ENCODE data around the gene NTN4.

The NTN4 gene

GRCh38 chr12:95718772-95719171 lies 71.8 kb downstream of the NTN4 start (continued):
- no peak for TF ChIP-seq ZC3H10 (CRISPR knock-in tag; IDR thresholded peaks at IDR 0.05)

- no peak for ATAC-seq
- 0 out of 2 replicates have a peak, but pooled peaks have one; percentile 56 for TF ChIP-seq TSHZ2 (CRISPR knock-in tag; IDR thresholded peaks at IDR 0.05)
- TF ChIP-seq ISL1 (CRISPR knock-in tag; IDR thresholded peaks at IDR 0.05): peak; percentile 13; the same call in 1 of the 2 replicates
- no peak for TF ChIP-seq RARB (CRISPR knock-in tag; IDR thresholded peaks at IDR 0.05)
Measured at GRCh38 chr12:95718006-95718431, 72.5 kb downstream of the NTN4 start.

GRCh38 chr12:95717316-95717928 lies 73.1 kb downstream of the NTN4 start:
- TF ChIP-seq TOX (CRISPR knock-in tag; IDR thresholded peaks at IDR 0.05; ENCODE audit: borderline replicate concordance) (no peak), CSRNP3 (CRISPR knock-in tag; IDR thresholded peaks at IDR 0.05) (no peak)
- ATAC-seq: no peak

- TF ChIP-seq ZNF70 (CRISPR knock-in tag; IDR thresholded peaks at IDR 0.05) (no peak), PATZ1 (CRISPR knock-in tag; IDR thresholded peaks at IDR 0.05; ENCODE audit: borderline replicate concordance) (no peak), ZFP30 (CRISPR knock-in tag; IDR thresholded peaks at IDR 0.05) (no peak), CSDC2 (CRISPR knock-in tag; IDR thresholded peaks at IDR 0.05) (no peak), BACH2 (CRISPR knock-in tag; IDR thresholded peaks at IDR 0.05; ENCODE audit: borderline replicate concordance) (no peak)
- no peak for ATAC-seq
Measured at GRCh38 chr12:95715177-95715576, 75.4 kb downstream of the NTN4 start.

- no peak for ATAC-seq
- TF ChIP-seq SNAI2 (CRISPR knock-in tag; IDR thresholded peaks at IDR 0.05) (no peak), PATZ1 (CRISPR knock-in tag; IDR thresholded peaks at IDR 0.05; ENCODE audit: borderline replicate concordance) (no peak), TOX (CRISPR knock-in tag; IDR thresholded peaks at IDR 0.05; ENCODE audit: borderline replicate concordance) (no peak), TCF4 (CRISPR knock-in tag; IDR thresholded peaks at IDR 0.05; ENCODE audit: borderline replicate concordance) (no peak), ESRRG (CRISPR knock-in tag; IDR thresholded peaks at IDR 0.05) (no peak), CREB5 (CRISPR knock-in tag; IDR thresholded peaks at IDR 0.05; ENCODE audit: low read depth) (no peak), ZFP30 (CRISPR knock-in tag; IDR thresholded peaks at IDR 0.05) (no peak), ZFP3 (CRISPR knock-in tag; IDR thresholded peaks at IDR 0.05) (no peak), PPARA (CRISPR knock-in tag; IDR thresholded peaks at IDR 0.05; ENCODE audit: borderline replicate concordance) (no peak), ARNTL (CRISPR knock-in tag; IDR thresholded peaks at IDR 0.05; ENCODE audit: borderline replicate concordance, low read depth) (no peak), CSRNP3 (CRISPR knock-in tag; IDR thresholded peaks at IDR 0.05) (no peak), ISL1 (CRISPR knock-in tag; IDR thresholded peaks at IDR 0.05) (no peak), RARB (CRISPR knock-in tag; IDR thresholded peaks at IDR 0.05) (no peak), TSHZ2 (CRISPR knock-in tag; IDR thresholded peaks at IDR 0.05) (no peak), ZNF565 (CRISPR knock-in tag; conservative IDR thresholded peaks at IDR 0.05; ENCODE audit: low read depth) (no peak)
Measured at GRCh38 chr12:95712269-95712668, 78.3 kb downstream of the NTN4 start.

Measured in SK-N-SH treated with all-trans-retinoic acid at 6 μM for 48 hours (cell line).